ENCODE measurements around the gene TTYH1.

GRCh38 chr19:54433697-54434096 is 18.4 kb downstream of the TTYH1 start:
- TF ChIP-seq CTCF (conservative IDR thresholded peaks at IDR 0.05) (no peak), ZFX (IDR thresholded peaks at IDR 0.05) (no peak)
